HG03060 (cell line): ENCODE measurements around the gene SEMA3B.
"Not testable (repeated sequence)": the region's sequence is repeated elsewhere in the genome, so short reads cannot be mapped to it uniquely, and the experiment has no call there.

Source experiments
- ATAC-seq: cut with Tn5 transposase; IDR thresholded peaks from one replicate; pipeline ENCODE4 v1.9.1; 2021; ENCODE audit warnings: low read depth, moderate number of reproducible peaks; ENCODE audit not compliant: unreplicated experiment

The SEMA3B gene

GRCh38 chr3:50303013-50303815 is 34.3 kb downstream of the SEMA3B start, which contains the start of gene HYAL1:
Gene HYAL1 (minus strand): TSS chr3:50303574. CDS start chr3:50302956, 618 bp downstream.
- ATAC-seq = no peak

GRCh38 chr3:50304601-50305000 is 35.7 kb downstream of the SEMA3B start:
- ATAC-seq = no peak

- not testable (repeated sequence) for ATAC-seq
Measured at GRCh38 chr3:50312041-50312440, 43.1 kb downstream of the SEMA3B start.

- ATAC-seq = no peak
Measured at GRCh38 chr3:50314342-50314741, 45.4 kb downstream of the SEMA3B start.

GRCh38 chr3:50314816-50315215 is 45.9 kb downstream of the SEMA3B start:
- ATAC-seq = no peak

- no peak for ATAC-seq
Measured at GRCh38 chr3:50316657-50317242, 47.8 kb downstream of the SEMA3B start.

GRCh38 chr3:50317300-50317699 is 48.4 kb downstream of the SEMA3B start:
- no peak for ATAC-seq

- ATAC-seq = no peak
Measured at GRCh38 chr3:50318163-50318562, 49.2 kb downstream of the SEMA3B start.

GRCh38 chr3:50318615-50319014 is 49.7 kb downstream of the SEMA3B start:
- no peak for ATAC-seq

GRCh38 chr3:50319181-50319893 is 50.4 kb downstream of the SEMA3B start:
- no peak for ATAC-seq

GRCh38 chr3:50319894-50320625 is 51.1 kb downstream of the SEMA3B start:
- ATAC-seq = no peak

- peak; percentile 19 for ATAC-seq
Measured at GRCh38 chr3:50320853-50321335, 51.9 kb downstream of the SEMA3B start.

- ATAC-seq = peak; percentile 59
Measured at GRCh38 chr3:50321336-50322114, 52.6 kb downstream of the SEMA3B start.

- no peak for ATAC-seq
Measured at GRCh38 chr3:50322115-50322385, 53.1 kb downstream of the SEMA3B start.

- ATAC-seq = no peak
Measured at GRCh38 chr3:50322386-50323091, 53.6 kb downstream of the SEMA3B start, which contains the start of gene HYAL2. Gene HYAL2 (minus strand): TSS chr3:50322745. CDS start chr3:50320489, 2,256 bp downstream.

- ATAC-seq = no peak
Measured at GRCh38 chr3:50323092-50323600, 54.2 kb downstream of the SEMA3B start.

- ATAC-seq = no peak
Measured at GRCh38 chr3:50323614-50324199, 54.8 kb downstream of the SEMA3B start.

- no peak for ATAC-seq
Measured at GRCh38 chr3:50324351-50325112, 55.6 kb downstream of the SEMA3B start.
